Activated CD8-positive, alpha-beta memory T cell treated with anti-CD3 and anti-CD28 coated beads, Interleukin-2, amount 10 ng/mL, durations not matched to agents 7 days and 5 days (primary cell): ENCODE data around the gene TIAM1. TPM values are rescaled to one million over a fixed set of nuclear protein-coding genes. Genes with fewer than 3 reads are reported as not detected.
A peak's percentile ranks its signal among the peaks of the same experiment; 100 is the strongest.

Experiments used
- ATAC-seq: fragments of 150-1000 bp; cut with Tn5 transposase; one replicate; pipeline ENCODE4 v1.10.0; 2021; ENCODE audit warnings: moderate library complexity
- CTCF ChIA-PET: fragments of 350-600 bp; sonication (Branson Sonifier 250); formaldehyde crosslinking; loops from one replicate; lab custom pipeline; 2021; ENCODE audit warnings: antibody characterized with exemption; lab: Charles Lee
- DNase-seq: peaks from one replicate; pipeline ENCODE4 v3.0.0-alpha.2; 2020
- H3K27ac Mint-ChIP-seq: one replicate; pipeline ENCODE4 v1.8.0; 2021; ENCODE audit warnings: mild to moderate bottlenecking, mixed read lengths
- H3K27me3 Mint-ChIP-seq: one replicate; pipeline ENCODE4 v1.8.0; 2021; ENCODE audit warnings: mixed read lengths
- H3K36me3 Mint-ChIP-seq: one replicate; pipeline ENCODE4 v1.8.0; 2021; ENCODE audit warnings: mild to moderate bottlenecking, mixed read lengths
- H3K4me1 Mint-ChIP-seq: one replicate; pipeline ENCODE4 v1.8.0; 2021; ENCODE audit warnings: mixed read lengths
- H3K4me3 Mint-ChIP-seq: one replicate; pipeline ENCODE4 v1.8.0; 2021; ENCODE audit warnings: mild to moderate bottlenecking, moderate library complexity, mixed read lengths
- H3K9me3 Mint-ChIP-seq: one replicate; pipeline ENCODE4 v1.8.0; 2022; ENCODE audit warnings: low read depth, mixed read lengths
- total RNA-seq, 2 experiments: library from RNA; stranded (reverse); gene quantifications; one replicate each; pipeline ENCODE4 v1.2.3, GENCODE V29; 2021

Gene TIAM1
- total RNA-seq, 2 experiments from 2014 or later, result 18.8 to 20.5 TPM

DNA sequence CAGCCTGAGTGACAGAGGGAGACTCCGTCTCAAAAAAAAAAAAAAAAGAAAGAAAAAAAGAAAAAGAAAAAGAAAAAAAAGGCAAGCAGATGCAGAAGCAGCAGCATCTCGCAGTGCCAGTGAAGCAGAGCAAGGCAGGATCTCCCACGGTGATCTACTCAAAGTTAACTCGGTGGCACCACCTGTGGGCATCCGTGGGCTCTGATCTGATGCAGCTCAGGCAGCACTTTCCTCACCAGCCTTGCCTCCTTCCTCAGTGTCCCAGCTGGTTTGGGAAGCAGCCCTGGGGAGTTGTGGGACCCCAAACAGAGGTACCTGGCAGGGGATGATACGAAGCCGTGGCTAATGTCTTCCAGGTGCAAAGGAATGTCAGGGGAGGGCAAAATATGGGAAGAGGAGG lies 201.5 kb downstream of the TIAM1 start:
- peaks cover 2% of the 10 kb centered on the region for H3K4me1 Mint-ChIP-seq
- CTCF ChIA-PET, result no interaction called here
- no peaks in the 10 kb centered on the region for H3K9me3 Mint-ChIP-seq
- H3K36me3 Mint-ChIP-seq, result no peaks in the 10 kb centered on the region
- DNase-seq (no peak), ATAC-seq (peak; percentile 58)
- no peak overlapping the region for H3K4me3 Mint-ChIP-seq
- no peak overlapping the region for H3K27ac Mint-ChIP-seq
- H3K27me3 Mint-ChIP-seq, result peaks cover 32% of the 10 kb centered on the region

DNA sequence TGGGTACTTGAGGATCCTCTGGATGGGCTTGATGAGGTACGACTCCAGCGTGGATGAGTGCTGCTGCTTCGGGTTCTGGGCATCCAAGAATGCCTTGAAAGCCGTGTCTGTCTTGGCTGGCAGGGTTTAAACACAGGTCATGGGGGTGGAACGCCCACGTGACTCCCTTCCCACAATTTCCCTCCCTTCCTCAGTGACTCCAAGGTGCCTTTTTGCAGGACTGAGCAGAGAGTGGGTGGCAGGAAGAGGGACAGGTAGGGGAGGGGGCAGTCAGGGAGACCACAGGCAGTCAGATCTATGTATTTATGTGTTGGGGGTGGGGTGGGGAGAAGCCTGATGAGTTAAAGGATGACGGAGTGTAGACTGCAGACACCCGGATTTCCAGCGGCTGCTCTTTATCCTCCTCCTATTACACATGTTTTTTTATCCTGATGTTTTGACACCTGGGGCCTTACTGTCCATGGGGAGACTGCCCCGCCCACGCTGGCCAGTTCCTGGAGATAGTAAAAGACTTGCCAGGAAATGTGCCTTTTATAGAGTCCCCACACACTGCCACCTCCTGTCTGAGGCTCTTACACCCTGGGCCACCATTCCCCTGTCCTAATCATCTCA lies 202.6 kb downstream of the TIAM1 start:
- ATAC-seq (no peak), DNase-seq (no peak)
- Mint-ChIP-seq H3K36me3 (peaks cover 3% of the 10 kb centered on the region), H3K27ac (no peak overlapping the region), H3K9me3 (no peaks in the 10 kb centered on the region), H3K4me1 (no peaks in the 10 kb centered on the region), H3K27me3 (peaks cover 36% of the 10 kb centered on the region), H3K4me3 (no peak overlapping the region)
- CTCF ChIA-PET, result no interaction called here

DNA sequence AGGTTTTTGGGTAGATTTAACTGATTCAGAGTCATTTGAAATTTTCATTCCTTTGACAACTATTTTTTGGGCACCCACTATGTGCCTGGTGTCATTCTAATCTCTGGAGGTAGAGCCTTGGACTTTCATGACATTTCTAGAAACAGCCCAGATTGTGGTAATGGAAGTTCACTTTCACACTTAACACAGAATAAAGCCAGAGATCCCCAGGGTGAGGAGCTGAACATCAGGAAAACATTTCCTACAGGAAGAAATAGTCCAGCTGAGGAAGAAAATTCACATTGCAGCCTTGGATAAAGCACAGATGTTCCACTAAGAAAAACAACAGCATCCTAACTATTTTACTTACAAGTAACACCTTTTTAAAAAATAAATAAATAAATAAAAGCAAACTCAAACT lies 203.4 kb downstream of the TIAM1 start:
- Mint-ChIP-seq H3K36me3 (peaks cover 4% of the 10 kb centered on the region), H3K27me3 (peaks cover 42% of the 10 kb centered on the region), H3K4me3 (no peak overlapping the region), H3K9me3 (no peaks in the 10 kb centered on the region), H3K27ac (no peak overlapping the region), H3K4me1 (no peaks in the 10 kb centered on the region)
- ATAC-seq, result no peak
- DNase-seq, result no peak
- CTCF ChIA-PET, result interaction anchor here (1.3 kb wide), 1 partner anchor 12 kb away, joined by 3 read pairs; no protein-coding TSS in a partner anchor

DNA sequence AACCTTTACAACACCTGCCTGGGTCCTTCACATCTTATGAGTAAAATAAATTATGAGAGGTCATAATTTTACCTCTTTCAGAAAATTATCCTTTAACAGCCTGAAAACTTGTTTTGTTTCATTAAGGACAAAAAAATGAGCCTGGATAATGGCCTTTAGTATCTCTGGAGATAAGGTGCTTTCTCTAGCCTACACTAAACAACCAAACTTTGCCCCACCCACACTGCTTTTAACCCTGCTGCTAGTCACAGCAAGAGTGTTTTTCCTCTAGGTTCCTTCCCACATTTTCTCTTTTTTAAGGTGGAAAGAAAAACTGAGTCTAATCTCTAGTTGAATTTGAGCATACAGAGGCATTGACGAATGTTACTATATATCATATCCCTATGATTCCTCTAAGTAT lies 204.0 kb downstream of the TIAM1 start:
- no peak overlapping the region for H3K4me3 Mint-ChIP-seq
- peaks cover 3% of the 10 kb centered on the region for H3K4me1 Mint-ChIP-seq
- H3K9me3 Mint-ChIP-seq, result no peaks in the 10 kb centered on the region
- ATAC-seq, result no peak
- peaks cover 8% of the 10 kb centered on the region for H3K36me3 Mint-ChIP-seq
- DNase-seq, result no peak
- H3K27ac Mint-ChIP-seq, result no peak overlapping the region
- CTCF ChIA-PET, result interaction anchor here (1.3 kb wide), 1 partner anchor 13 kb away, joined by 3 read pairs; no protein-coding TSS in a partner anchor
- peaks cover 48% of the 10 kb centered on the region for H3K27me3 Mint-ChIP-seq

DNA sequence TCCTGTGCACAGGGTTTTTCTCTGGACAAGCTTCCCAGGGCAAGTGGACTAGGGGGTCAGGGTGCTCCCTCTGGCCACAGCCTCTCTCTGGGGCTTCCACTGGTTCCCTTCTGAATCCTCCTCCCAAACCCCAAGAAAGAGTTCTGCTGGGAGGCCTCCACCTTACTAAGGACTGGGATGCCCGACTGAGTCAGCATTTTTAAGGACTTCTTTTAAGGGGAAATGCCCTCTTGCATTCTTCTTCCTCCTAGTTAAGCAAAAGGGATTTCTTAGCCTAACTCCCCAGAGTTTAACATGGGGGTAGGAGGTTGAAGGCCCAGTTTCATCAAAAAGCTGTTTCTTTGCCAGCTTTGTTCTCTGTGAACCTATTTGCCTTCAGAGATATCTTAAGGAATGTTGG lies 206.1 kb downstream of the TIAM1 start:
- H3K27ac Mint-ChIP-seq, result no peak overlapping the region
- H3K36me3 Mint-ChIP-seq, result peaks cover 15% of the 10 kb centered on the region
- no peak for DNase-seq
- no peak overlapping the region for H3K4me3 Mint-ChIP-seq
- H3K9me3 Mint-ChIP-seq, result no peaks in the 10 kb centered on the region
- peaks cover 56% of the 10 kb centered on the region for H3K27me3 Mint-ChIP-seq
- H3K4me1 Mint-ChIP-seq, result peaks cover 18% of the 10 kb centered on the region
- ATAC-seq, result no peak
- CTCF ChIA-PET, result no interaction called here

DNA sequence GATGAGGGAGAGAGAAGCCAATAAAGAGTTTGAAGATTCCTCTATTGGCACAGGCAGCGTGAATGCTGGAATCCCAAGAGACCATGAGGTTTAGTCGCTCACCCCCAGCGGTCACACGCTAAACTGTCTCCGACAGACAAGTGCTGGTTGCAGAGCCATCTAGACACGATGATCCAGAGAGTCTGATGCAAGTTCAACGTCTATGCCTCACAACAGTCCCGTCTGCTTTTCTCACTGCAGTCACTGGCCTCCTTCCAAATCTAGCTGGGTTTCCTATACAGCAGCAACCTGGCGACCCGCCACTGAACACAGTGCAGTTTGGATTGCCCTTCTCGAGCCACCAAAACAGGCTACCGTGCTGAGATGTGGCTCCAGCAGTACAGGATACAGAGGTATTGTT lies 207.2 kb downstream of the TIAM1 start:
- H3K4me1 Mint-ChIP-seq, result peaks cover 28% of the 10 kb centered on the region
- CTCF ChIA-PET, result no interaction called here
- ATAC-seq (no peak), DNase-seq (no peak)
- H3K27ac Mint-ChIP-seq, result no peak overlapping the region
- H3K4me3 Mint-ChIP-seq, result no peak overlapping the region
- peaks cover 18% of the 10 kb centered on the region for H3K36me3 Mint-ChIP-seq
- H3K27me3 Mint-ChIP-seq, result peaks cover 61% of the 10 kb centered on the region
- no peaks in the 10 kb centered on the region for H3K9me3 Mint-ChIP-seq

DNA sequence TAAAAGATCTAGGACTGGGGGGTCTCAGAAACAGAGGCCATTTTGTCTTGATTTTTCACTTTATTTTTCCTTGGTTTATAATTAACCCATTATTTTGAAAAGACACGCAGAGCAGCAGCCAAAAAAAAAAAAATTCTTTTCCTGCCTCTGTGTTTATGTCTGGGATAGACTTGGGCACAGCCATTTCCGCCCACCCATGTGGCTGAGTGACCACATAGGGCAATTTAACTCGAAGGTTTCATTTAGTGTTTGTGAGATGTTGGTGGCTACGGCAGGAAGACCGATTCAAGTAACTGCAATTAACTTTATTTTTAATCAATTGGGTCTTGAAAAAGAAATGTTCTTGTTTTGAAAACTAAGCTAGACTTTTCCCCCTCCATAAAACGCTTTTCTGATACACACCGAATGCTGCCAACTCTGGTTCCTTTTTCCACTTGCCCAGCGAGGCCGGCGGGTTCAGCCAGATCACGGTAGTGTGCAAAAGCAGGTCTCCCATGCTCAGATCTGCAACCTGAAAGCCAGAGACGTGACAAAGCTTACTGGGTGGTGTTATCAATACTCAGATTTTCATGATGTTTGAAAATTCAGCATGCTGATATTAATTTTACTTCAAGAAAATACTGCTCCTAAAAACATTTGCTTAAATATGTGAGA lies 208.4 kb downstream of the TIAM1 start:
- H3K27ac Mint-ChIP-seq, result no peak overlapping the region
- peaks cover 26% of the 10 kb centered on the region for H3K36me3 Mint-ChIP-seq
- peaks cover 70% of the 10 kb centered on the region for H3K27me3 Mint-ChIP-seq
- peaks cover 41% of the 10 kb centered on the region for H3K4me1 Mint-ChIP-seq
- CTCF ChIA-PET, result no interaction called here
- H3K4me3 Mint-ChIP-seq, result no peak overlapping the region
- DNase-seq (no peak), ATAC-seq (no peak)
- H3K9me3 Mint-ChIP-seq, result no peaks in the 10 kb centered on the region

DNA sequence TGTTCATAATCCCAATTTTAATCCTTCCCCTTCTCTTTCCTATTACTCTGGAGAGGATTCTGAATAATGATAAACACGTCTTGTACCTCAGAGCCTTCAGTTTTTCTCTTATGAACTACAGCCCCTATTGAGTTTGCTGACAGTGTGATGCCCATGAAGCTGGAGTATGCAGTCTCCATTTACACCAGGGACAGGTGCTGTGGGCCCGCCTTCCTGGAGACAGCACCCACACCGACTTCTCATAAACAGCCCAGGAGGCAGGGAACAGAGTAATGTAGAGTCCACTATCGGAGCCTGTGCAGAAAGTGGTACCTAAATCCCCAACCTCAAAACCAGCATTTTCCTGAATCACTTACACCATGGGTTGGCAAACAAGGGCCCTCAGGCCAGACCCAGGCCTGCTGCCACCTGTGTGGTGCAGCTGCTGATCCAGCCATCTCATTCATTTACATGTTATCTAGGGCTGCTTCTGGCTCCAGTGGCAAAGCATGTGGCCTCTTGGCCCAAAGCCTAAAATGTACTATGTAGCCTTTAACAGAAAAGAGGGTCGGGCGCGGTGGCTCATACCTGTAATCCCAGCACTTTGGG lies 210.7 kb downstream of the TIAM1 start:
- H3K9me3 Mint-ChIP-seq, result no peaks in the 10 kb centered on the region
- ATAC-seq (peak; percentile 62), DNase-seq (no peak)
- CTCF ChIA-PET, result interaction anchor here (0.6 to 1.7 kb wide), 6 partner anchors 21 to 711 kb away, joined by 3 to 6 read pairs (median 4); no protein-coding TSS in a partner anchor
- H3K4me3 Mint-ChIP-seq, result peak overlapping the region; percentile 51
- H3K27me3 Mint-ChIP-seq, result peaks cover 72% of the 10 kb centered on the region
- peaks cover 51% of the 10 kb centered on the region for H3K4me1 Mint-ChIP-seq
- peaks cover 41% of the 10 kb centered on the region for H3K36me3 Mint-ChIP-seq
- H3K27ac Mint-ChIP-seq, result peak overlapping the region; percentile 81

DNA sequence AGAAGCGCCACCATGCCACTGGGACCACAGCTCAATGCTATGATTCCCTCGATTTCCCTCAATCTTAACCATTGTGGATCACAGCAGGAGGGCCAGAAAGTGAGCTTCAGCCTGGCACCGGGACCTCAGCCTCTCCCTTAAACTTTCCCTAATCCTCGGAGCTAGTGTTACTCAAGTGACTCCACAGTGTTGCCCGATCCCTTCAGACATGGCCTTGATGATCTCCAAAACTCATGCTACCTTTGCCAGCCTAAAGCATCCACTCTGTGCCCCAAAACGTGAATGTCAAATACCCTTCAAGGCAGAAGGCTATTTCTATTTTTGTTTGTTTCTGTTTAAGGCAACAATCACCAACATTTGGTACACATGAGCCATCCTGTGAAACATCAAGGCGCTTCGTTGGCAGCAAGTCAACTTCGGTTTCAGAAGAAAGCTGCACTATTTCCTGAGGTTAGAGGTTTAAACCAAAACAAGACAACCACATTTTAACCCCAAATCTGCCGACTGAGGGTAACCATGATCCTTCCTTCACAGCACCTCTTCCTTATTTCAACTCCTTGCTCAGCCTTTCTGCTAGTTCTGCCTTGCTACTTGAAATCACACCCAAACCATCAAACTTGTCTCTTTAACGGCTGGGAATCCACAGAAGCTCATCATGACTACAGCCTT lies 211.4 kb downstream of the TIAM1 start:
- ATAC-seq, result peak; percentile 82
- Mint-ChIP-seq H3K4me1 (peaks cover 51% of the 10 kb centered on the region), H3K36me3 (peaks cover 41% of the 10 kb centered on the region), H3K27ac (peak overlapping the region; percentile 81), H3K9me3 (no peaks in the 10 kb centered on the region), H3K4me3 (peak overlapping the region; percentile 51), H3K27me3 (peaks cover 74% of the 10 kb centered on the region)
- peak; percentile 82 for DNase-seq
- CTCF ChIA-PET, result interaction anchor here (0.6 to 1.7 kb wide), 6 partner anchors 21 to 711 kb away, joined by 3 to 6 read pairs (median 4); no protein-coding TSS in a partner anchor

DNA sequence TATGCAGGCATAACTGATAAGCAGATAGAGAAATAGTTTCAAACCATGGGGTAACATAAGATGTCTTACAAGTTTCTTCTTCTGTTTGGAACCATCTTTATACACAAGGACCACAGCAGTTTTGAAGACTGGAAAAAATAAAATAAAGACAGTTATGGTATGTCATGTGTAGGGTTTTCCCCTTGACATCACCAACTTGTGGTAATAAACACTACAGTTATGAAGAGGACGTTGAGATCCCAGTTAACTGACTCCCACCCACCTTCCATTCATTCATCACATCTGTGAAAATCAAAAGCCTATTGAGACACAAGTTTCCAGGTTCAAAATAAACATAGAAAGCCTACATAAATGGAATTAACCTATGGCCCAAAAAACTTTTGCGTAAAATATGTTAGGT lies 213.2 kb downstream of the TIAM1 start:
- no peak for ATAC-seq
- H3K4me1 Mint-ChIP-seq, result peaks cover 51% of the 10 kb centered on the region
- peak overlapping the region; percentile 15 for H3K27ac Mint-ChIP-seq
- no peaks in the 10 kb centered on the region for H3K9me3 Mint-ChIP-seq
- H3K36me3 Mint-ChIP-seq, result peaks cover 39% of the 10 kb centered on the region
- DNase-seq, result no peak
- H3K27me3 Mint-ChIP-seq, result peaks cover 63% of the 10 kb centered on the region
- no peak overlapping the region for H3K4me3 Mint-ChIP-seq
- CTCF ChIA-PET, result interaction anchor here (0.8 to 1.3 kb wide), 3 partner anchors 12 to 51 kb away, joined by 3 read pairs; no protein-coding TSS in a partner anchor

DNA sequence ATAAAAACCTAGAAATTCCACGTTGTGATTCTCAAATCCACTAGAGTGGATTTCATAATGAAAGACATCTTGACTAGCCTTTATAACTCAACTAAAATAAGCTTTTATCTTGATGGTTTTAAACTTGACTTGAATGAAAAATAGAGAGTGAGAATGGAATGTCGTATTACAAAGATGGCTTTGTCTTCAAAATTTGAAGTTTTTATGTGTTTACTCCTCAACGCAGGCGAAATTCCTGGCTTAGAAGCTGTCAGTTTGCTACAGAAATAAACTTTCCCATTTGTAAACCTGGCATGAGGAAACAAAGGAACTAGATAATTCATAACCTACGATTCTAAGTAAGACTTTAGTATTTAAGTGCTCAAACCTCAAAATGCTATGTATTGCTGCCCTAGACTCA lies 215.8 kb downstream of the TIAM1 start:
- ATAC-seq, result no peak
- Mint-ChIP-seq H3K4me1 (peaks cover 36% of the 10 kb centered on the region), H3K4me3 (no peak overlapping the region), H3K9me3 (no peaks in the 10 kb centered on the region), H3K27ac (no peak overlapping the region), H3K27me3 (peaks cover 55% of the 10 kb centered on the region), H3K36me3 (peaks cover 27% of the 10 kb centered on the region)
- CTCF ChIA-PET, result no interaction called here
- no peak for DNase-seq

DNA sequence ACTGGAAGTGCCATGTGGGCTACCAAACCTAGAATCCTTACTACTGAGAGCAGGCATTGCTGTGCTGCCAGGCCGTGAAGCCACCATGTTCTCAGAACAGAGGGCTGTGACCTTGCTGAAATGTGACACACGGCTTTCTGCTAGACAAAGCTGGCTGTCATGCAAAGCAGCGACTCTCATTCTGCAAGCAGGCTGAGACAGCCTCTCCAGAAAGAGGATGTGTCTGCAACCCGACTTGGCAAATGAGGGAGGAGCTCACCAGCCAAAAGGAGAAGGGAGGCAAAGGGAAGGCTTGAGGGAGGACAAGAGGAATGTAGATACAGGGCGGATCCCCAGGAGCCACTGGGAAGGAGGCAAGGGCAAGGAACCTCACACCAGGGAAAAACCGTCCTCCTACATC lies 220.1 kb downstream of the TIAM1 start:
- peaks cover 6% of the 10 kb centered on the region for H3K36me3 Mint-ChIP-seq
- CTCF ChIA-PET, result no interaction called here
- no peaks in the 10 kb centered on the region for H3K9me3 Mint-ChIP-seq

DNA sequence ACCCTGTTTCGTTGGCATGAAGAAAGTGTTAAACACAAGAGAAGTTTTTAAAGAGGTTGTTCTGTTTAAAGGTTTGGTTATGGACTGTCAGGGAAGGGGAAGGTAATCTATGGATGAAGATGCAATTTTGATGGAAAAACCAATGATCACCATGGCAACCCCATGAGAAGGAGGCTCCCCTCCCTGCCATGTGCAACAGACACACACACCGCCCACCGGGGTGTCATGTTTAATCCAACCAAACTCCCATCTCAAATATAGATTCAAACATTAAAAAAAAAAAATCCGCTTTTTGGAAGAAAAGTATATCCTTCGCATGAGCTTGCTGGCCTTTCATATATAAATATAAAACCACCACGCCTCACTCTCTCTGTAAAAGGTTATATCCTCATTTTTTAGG lies 224.9 kb downstream of the TIAM1 start:
- Mint-ChIP-seq H3K4me3 (no peak overlapping the region), H3K4me1 (peaks cover 7% of the 10 kb centered on the region), H3K36me3 (peaks cover 4% of the 10 kb centered on the region), H3K9me3 (no peaks in the 10 kb centered on the region), H3K27me3 (peaks cover 45% of the 10 kb centered on the region), H3K27ac (no peak overlapping the region)
- CTCF ChIA-PET, result interaction anchor here (0.9 to 1.6 kb wide), 3 partner anchors 10 to 20 kb away, joined by 3 to 7 read pairs (median 3); no protein-coding TSS in a partner anchor
- ATAC-seq (no peak), DNase-seq (no peak)

More for the DNA sequence above, 220.1 kb downstream of the TIAM1 start:
- Mint-ChIP-seq H3K27me3 (peaks cover 43% of the 10 kb centered on the region), H3K27ac (no peak overlapping the region), H3K4me3 (no peak overlapping the region), H3K4me1 (no peaks in the 10 kb centered on the region)
- no peak for DNase-seq
- ATAC-seq, result no peak
